Stimulated activated CD4-positive, alpha-beta T cell treated with anti-CD3 and anti-CD28 coated beads, Interleukin-15, amount 100 ng/mL, for 24 hours (primary cell): Measurements from ENCODE around the gene CKS1B.

Experiments used
- DNase-seq: peaks from one replicate; pipeline ENCODE4 v3.0.0-alpha.2; 2020

CKS1B gene

GRCh38 chr1:154974102-154974807 lies at the start of gene CKS1B:
Gene CKS1B, plus strand, starts transcription at chr1:154974681. Its CDS starts 65 bp downstream, at chr1:154974746.
- peak; percentile 96 for DNase-seq

- no peak for DNase-seq
Observed at GRCh38 chr1:154925335-154926170, 48.9 kb upstream of the CKS1B start.

- DNase-seq: no peak
Observed at GRCh38 chr1:154926201-154926600, 48.3 kb upstream of the CKS1B start.

- no peak for DNase-seq
Observed at GRCh38 chr1:154931940-154932487, 42.5 kb upstream of the CKS1B start.

- no peak for DNase-seq
Observed at GRCh38 chr1:154934358-154934948, 40.0 kb upstream of the CKS1B start.

- peak; percentile 39 for DNase-seq
Observed at GRCh38 chr1:154935749-154936554, 38.5 kb upstream of the CKS1B start.

GRCh38 chr1:154936555-154937084 lies 37.9 kb upstream of the CKS1B start, which contains the start of gene PMVK:
Gene PMVK, minus strand, starts transcription at chr1:154936719. Its CDS starts 34 bp downstream, at chr1:154936685.
- DNase-seq: peak; percentile 96

- DNase-seq: peak; percentile 93
Observed at GRCh38 chr1:154937085-154937987, 37.1 kb upstream of the CKS1B start.

- DNase-seq: no peak
Observed at GRCh38 chr1:154937988-154938386, 36.5 kb upstream of the CKS1B start.

GRCh38 chr1:154938604-154939399 lies 35.7 kb upstream of the CKS1B start:
- no peak for DNase-seq

GRCh38 chr1:154940213-154940560 lies 34.3 kb upstream of the CKS1B start:
- DNase-seq: no peak

- DNase-seq: no peak
Observed at GRCh38 chr1:154940651-154941194, 33.8 kb upstream of the CKS1B start.

- no peak for DNase-seq
Observed at GRCh38 chr1:154941333-154942013, 33.0 kb upstream of the CKS1B start.

- peak; percentile 60 for DNase-seq
Observed at GRCh38 chr1:154943649-154944400, 30.7 kb upstream of the CKS1B start.

GRCh38 chr1:154944401-154945159 lies 29.9 kb upstream of the CKS1B start:
- DNase-seq: no peak

- DNase-seq: no peak
Observed at GRCh38 chr1:154945160-154945961, 29.1 kb upstream of the CKS1B start.
